HG03457 (cell line): ENCODE measurements around the gene PRRX1.

Source experiments
- ATAC-seq: cut with Tn5 transposase; IDR thresholded peaks from one replicate; pipeline ENCODE4 v1.9.1; 2021; ENCODE audit warnings: moderate number of reproducible peaks; ENCODE audit not compliant: unreplicated experiment

Gene PRRX1

DNA sequence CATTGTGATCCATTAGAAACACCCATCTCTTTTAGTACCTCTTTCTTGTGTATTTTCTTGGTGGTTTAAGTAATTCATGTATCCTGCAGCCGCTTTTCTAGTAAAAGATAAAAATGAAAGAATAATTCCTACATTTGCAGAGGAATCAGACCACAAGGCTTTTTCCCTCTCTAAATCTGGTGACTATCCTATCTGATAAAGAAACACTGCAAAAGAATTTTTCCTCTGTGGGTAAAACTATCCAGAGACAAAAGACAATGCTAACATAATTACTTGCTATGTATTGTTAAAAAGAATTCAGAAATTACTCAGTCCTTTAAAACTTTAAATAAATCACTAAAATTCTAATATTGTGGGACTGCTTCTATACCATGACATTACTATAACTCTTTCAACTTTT lies 51.0 kb downstream of the PRRX1 start:
- no peak for ATAC-seq

DNA sequence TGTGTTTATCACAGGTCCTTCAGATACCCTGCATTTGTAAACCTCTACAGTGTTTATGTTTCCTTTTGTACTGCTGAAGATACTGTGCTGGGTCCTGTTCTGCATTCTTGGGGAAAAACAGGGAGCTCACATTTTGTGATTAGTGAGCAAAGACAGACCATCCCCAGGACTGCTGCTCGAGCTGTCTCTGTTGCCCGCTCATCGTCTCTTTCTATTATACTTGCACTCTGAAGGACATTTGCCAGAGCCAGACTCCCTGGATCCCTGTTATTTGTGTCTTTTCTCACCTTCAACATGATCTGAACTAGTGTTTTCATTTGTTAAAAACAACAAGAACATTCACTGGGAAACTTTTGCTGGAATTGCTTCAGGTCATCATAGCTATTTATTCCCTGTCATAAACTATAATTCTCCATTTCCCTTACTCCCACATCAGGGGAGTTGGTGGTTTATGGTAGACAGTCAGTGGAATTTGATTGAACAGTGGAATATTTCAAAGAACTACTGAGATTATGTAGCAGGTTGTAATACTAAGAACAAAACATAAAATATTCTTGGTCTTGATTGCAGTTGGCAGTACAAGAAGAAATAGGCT lies 53.0 kb downstream of the PRRX1 start:
- no peak for ATAC-seq

DNA sequence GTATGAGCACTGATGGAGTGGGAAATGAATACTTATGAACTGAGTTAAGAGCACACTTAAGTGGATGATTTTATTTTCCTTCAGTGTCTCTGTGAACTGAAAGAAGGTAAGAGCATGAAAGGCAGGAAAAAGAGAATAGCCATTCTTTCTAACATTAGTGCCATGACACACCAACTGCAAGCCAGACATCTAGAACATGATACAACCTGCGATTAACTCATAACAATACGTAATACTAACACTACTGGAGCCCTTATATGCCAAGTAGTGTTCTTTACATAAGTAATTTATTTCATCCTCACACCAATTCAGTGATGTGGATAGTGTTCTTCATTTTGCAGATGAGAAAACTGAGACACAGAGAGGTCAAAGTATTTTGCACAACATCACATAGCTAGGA lies 56.7 kb downstream of the PRRX1 start:
- ATAC-seq, result no peak

DNA sequence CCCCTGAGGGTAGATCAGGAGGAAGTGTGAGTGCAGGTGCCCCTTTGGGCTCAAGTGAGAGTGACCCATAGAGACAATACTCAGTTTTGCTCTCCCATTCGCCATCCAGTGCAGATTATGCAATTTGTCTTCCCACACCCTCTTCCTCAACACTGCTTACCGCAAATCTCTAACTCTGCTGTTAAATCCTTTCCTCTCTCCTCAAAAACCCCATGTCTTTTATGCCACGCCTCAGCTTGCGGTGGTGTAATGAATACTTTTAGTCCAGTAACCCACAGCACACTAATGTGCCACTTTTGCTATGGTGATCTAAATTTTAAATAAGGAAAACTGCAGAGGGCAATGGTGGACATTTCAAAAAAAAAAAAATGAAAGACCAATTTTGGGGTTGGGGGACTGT lies 57.7 kb downstream of the PRRX1 start:
- no peak for ATAC-seq

DNA sequence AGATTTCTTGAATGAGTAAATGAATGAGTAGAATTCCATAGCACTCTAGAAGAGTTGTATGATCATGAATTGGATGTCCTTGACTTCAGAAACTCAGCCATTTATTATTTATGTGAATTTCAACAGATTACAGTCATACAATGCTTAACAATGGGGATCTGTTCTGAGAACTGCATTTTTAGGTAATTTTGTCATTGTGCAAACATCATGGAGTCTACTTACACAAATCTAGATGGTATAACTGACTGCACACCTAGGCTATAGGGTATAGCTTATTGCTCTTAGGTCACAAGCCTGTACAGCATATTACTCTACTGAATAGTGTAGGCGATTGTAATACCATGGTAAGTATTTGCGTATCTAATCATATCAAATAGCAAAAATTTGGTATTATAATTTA lies 59.6 kb downstream of the PRRX1 start:
- ATAC-seq, result no peak

DNA sequence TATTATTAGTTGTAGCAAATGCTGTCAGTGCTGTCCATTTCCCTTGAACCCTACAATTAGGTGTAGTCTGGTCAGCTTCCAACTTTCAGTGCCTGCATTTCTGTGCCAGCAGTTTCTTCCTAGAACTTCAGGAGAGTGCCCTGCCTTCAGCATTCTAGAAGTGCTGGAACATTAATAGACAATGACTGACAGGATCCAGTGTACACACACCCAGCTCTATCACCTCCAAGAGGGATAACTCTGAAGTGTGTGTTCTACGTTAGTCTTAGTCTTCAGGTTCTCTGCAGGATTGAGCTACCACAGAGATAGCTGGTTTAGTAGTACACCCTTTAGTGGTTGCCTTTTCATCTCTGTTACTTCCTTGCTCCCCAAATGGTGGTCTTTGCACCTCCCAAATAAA lies 61.4 kb downstream of the PRRX1 start:
- ATAC-seq, result no peak

DNA sequence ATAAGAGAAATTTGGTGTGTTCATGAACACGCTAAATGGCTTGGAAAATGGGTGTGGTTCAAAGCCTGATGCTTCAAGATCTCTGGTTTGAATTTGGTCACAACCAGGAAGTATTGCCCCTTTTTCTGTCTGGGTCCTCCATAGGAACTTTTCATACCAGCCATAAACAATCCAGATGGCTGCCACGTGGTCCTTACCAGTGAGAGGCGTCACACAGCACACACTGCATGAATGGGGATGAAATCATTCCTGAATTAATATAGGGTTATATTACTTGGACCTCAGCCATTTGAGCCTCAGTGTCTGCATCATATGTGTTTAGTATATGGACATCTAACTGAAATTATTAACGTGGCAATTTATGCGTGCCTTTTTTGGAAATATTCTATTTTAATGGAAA lies 64.0 kb downstream of the PRRX1 start:
- no peak for ATAC-seq

DNA sequence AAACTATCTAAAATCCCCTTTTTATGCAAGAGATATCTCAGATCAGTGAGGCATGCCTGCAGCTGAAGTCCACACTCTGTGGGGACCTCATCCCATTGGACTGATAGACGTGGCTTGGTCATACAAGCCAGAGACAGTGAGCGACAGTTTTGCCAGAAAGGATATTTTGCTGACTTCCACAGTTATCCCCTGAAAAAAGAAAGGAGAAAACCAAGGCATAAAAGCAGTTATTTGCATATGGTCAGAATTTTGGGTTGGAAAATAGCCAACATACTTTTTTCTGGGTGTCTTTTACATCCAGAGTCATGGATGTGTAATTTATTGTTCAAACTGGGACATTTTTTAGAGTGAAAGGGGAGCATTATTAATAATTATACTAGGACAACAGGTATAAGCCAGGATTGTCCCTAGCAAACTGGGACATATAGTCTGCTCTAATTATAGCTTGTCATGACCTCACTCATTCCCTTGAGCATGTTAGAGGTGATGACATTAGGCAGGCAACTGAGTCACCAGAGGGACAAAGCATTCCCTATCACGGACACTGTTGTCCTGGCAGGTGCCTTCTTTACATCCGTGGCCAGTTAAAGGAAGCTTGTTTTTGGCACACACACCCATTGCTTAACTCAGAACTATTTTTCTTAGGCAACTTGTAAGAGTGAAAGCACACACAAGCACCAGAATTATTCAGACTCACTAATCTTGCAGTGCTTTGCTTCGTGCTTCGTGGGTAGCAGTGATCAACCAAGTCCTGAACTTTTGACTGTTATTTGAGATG lies 65.5 kb downstream of the PRRX1 start:
- no peak for ATAC-seq

DNA sequence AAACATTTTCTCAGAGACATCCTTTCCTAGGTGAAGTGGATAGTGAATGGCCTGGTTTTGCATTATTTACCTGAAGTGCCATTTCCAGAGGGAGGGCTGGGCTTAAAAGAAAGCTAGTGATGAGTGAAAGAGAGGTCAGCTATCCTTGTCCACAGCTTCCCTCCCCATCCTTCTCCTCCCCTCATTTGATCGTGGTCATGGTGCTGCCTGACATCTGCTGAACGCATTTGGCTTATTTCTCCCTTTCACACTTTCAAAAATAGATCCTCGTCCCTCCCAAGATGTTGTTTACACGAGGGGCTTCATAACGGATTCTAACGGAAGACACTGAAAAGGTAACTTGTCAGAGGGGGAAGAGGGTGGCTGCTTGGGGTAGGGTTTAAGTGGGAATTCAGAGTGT lies 66.1 kb downstream of the PRRX1 start:
- ATAC-seq, result no peak

DNA sequence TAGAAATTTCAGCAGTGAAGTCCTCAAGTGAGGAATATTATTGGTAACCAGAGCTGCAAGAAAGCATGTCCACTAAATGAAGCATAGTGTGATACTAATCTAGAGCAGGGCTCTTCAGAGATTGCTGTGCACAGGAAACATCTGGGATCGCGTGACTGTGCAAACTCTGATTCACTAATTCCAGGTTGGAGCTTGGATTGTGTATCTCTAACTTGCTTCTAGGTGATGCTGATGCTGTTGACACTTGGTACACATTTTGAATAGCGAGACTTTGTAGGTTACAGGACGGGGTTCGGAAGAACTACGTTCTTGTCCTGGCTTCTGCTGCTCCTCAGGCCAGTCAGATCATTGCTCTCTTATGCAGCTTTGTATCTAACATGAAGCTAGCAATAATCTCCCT lies 66.5 kb downstream of the PRRX1 start:
- no peak for ATAC-seq

DNA sequence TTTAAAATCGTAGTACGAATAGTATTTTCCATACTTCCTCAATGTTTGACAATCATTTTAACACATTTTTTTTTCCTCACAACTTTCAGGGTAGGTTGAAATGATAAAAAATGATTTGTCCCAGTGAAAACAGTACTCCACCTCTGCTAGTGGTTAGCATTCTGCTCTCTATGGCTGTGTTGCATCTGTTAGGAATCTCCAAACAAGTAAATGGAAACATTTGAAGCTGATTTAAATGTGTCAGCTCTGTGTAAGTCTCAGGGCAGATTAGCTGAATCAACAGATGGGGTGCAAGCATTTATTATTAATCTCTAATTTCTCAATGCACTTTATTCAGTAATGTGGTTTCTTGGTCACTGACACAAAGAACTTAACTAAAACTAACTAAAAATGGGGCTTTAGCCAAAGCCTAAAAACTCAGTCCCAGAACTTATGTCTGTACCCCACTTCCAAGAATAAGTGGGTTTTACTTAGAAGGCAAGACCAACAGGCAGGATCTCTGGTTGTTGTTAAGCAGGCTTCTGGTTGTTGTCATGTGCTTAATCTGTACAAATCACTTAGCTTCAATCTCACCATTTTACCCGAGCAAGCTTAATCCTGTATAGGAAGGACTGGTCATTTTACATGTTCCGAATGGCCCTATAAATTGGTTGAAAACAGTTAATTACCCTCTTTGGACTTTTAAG lies 67.8 kb downstream of the PRRX1 start:
- no peak for ATAC-seq

DNA sequence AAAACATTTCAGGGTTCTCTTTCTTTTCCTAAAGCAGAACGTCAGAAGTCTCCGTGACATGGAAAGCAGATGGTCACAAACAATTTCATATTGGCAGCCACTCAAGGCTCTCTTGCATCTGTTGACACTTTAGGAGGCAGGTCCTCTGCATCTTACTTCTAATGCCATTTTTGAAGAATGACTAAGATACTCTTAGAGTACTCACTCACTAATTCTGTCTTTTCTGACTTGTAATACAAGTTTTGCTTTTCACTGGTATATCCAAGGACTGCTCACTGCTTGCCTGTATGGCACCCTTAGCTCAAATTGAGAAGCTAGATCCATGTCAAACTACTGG lies 68.3 kb downstream of the PRRX1 start:
- ATAC-seq, result no peak

DNA sequence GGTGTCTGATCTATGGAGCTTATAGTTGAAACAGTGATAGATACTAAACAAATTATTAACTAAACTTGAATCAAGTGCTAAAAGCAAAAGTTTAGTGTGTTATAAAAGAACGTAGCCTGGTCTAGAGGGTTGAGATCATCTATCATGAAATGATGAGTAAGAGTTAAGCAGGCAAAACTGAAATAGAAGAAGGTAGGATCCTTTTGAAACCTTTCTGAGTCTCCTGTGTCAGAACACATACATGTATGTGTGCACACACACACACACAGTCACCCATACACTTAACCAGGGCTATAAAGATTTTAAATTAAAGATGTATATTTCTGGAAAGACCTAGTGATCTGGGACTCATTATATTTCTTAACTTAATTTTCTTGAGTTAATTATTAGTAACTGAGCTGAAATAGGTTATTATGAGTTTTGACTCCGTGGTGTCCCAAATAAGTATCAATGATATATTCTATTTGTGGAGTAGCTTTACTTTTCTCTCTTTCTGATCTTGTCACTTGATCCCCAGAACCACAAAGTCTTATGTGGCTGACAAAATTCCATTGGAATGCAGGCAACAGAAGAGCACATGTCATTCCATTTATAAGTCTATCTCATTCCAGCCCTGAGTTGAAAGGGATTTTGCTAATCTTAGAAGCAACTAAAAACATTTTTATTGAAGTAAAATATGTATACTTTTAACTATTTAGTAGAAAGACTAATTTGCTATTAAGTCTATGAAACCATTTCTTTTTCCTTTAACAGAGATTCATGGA lies 70.7 kb downstream of the PRRX1 start:
- no peak for ATAC-seq

DNA sequence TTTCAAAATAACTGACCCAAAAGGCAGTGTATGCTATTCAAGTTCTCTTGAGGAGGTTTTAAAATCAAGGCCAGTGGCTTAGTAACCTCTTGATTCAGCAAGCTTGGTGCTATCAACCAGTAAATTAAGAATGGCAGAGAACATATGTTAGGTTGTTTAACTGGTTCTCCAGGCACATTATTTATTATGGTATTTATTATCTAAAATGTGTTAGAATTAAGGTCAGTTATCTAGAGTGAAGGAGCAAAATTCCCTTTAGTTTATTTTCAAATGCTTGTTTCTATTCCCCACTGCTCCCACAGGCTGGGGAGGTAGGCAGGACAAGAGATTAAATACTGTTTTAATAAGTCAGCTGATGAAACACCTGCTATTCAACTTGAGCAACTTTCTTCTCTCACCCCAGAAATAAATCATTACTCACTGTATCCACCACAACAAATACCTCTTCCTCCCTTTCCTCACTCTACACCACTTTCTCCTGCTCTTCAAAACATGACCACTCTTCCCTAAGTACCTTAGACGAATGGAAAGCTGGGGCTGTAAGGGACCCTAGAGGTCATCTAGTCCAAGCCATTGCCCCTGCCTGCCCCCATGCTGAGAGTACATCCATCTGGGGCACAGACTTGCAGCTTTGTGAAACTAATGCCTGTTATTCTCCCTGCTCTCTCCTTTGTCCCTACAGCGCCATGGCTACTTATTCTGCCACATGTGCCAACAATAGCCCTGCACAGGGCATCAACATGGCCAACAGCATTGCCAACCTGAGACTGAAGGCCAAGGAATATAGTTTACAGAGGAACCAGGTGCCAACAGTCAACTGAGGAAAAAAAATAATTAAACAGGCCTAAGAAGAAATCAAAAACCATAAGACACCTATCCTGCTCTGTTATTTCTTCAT lies 71.7 kb downstream of the PRRX1 start:
- ATAC-seq, result no peak

DNA sequence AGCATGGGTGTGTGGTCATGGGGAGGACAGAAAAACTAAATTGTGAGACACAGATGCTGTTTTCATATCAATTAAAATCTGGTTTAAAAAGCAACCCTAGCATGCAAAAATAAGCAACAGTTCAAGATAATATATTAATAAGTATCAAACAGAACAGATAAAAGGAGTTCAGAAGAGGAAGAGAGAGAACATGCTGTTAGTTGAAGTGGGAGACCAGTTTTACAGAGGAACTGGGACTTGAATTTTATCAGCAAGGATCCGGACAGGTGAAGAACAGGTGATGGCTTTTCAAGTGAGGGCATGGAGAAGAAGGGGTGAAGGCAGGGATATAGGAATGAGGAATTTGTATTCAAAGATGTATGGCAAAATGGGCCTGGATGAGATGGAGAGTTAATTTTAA lies 75.9 kb downstream of the PRRX1 start:
- ATAC-seq, result no peak

DNA sequence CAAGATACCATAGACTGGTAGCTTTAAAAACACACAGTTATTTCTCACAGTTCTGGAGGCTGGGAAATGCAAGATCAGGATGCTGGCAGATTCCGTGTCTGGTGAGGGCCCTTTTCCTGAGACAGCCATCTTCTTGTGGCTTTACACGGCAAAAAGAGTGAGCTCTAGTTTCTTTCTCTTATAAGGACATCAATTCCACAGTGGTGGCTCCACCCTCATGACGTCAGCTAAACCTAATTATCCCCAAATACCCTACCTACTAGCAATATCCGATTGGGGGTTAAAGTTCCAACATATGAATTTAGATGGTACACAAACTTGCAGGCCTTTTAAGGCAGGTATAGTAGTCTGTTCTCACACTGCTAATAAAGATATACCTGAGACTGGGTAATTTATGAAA lies 77.7 kb downstream of the PRRX1 start:
- ATAC-seq, result no peak

DNA sequence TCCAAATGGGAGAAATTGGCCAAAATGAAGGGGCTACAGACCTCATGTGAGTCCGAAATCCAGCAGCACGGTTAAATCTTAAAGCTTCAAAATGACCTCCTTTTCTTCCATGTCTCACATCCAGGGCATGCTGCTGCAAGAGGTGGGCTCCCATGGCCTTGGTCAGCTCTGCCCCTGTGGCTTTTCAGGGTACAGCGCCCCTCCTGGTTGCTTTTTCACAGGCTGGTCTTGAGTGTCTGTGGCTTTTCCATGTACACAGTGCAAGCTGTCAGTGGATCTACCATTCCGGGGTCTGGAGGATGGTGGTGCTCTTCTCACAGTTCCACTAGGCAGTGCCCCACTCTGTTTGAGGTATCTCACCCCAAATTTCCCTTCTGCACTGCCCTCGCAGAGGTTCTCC lies 78.7 kb downstream of the PRRX1 start:
- no peak for ATAC-seq

DNA sequence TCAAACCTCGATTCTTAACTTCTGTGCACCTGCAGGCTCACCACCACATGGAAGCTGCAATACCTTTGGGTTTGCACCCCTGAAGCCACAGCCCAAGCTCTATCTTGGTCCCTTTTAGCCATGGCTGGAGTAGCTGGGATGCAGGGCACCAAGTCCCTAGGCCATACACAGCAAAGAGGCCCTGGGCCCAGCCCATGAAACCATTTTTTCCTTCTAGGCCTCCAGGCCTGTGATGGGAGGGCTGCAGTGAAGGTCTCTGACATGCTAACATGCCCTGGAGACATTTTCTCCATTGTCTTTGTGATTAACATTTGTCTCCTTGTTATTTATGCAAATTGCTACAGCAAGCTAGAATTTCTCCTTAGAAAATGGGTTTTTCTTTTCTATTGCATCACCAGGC lies 79.2 kb downstream of the PRRX1 start:
- ATAC-seq, result no peak

DNA sequence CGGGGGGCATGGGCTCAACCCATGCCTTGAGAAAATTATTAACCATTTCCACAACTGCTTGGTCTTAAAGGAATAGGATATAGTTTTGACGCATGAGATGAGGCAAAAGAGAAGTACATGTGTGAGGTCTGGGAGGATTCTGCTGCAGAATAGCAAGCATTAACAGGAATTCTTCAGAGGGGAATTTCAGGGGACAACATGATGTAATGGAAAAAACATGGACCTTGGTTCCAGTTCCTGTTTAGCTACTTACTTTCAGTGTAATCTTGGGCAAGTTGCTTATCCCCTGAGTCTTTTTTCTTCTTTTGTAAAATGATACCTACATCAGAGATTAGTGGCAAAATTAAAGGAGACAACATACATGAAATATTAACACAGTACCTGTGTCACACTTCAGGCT lies 85.6 kb downstream of the PRRX1 start:
- ATAC-seq, result no peak

DNA sequence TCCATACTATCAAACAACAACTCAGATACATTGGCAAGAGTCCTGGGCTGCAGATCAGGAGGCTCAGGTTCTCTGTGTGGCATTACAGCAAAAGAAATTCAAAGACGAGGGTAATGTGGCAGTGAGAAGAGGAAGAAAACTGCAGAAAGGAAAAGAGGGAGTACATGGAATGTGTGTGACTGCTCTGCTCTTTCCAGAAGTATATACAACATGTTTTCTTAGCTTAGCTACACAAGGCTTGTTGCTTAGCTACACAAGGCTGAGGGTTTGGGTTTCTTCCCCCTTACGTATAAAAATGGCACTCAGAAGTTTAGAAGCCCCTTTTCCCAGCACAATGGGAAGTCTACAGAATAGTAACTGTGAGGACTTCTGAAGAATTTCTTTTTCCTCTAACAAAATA lies 86.0 kb downstream of the PRRX1 start:
- ATAC-seq, result no peak

DNA sequence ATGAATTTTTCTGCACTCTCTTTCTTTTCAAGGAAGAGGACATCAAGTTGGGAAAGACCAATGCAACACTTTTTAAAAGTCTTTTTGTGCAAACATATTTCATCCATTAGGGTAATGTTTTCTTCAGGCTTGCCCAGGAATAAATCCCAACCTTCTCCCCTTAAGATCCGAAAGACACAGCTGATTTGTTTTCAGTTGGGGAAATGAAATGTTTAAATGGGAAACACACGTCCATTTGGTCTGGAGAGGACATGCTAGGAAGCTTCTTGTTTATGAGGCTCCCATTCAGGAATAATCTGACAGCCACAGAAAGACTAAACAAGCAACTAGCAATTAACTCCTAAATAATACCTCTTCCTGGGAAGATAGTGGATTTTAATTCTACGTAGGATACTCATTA lies 91.9 kb downstream of the PRRX1 start:
- no peak for ATAC-seq
